Panc1 (cell line): Measurements from ENCODE around the gene CST5.

ENCODE experiments used
- CTCF ChIP-seq: fragments of 450-650 bp; IDR thresholded peaks from 2 replicates; pipeline ENCODE4 v1.5.1; 2017; ENCODE audit warnings: mild to moderate bottlenecking
- POLR2AphosphoS5 ChIP-seq: IDR thresholded peaks from 2 replicates; pipeline ENCODE4 v1.6.1; 2012; ENCODE audit warnings: mild to moderate bottlenecking, low read depth, low read length, moderate library complexity
- REST ChIP-seq, 2 experiments: IDR thresholded peaks; 2 replicates each; pipeline ENCODE4 v1.6.1; 2011 to 2012; ENCODE audit warnings: low read depth in 2 of 2, control low read depth in 1 of 2, low read length in 1 of 2, mild to moderate bottlenecking in 1 of 2, moderate library complexity in 1 of 2; ENCODE audit not compliant: insufficient read depth in 1 of 2
- SIN3A ChIP-seq: IDR thresholded peaks from 2 replicates; pipeline ENCODE4 v1.6.1; 2012; ENCODE audit warnings: low read depth, mild to moderate bottlenecking, low read length, moderate library complexity, borderline replicate concordance; ENCODE audit not compliant: insufficient read depth

DNA sequence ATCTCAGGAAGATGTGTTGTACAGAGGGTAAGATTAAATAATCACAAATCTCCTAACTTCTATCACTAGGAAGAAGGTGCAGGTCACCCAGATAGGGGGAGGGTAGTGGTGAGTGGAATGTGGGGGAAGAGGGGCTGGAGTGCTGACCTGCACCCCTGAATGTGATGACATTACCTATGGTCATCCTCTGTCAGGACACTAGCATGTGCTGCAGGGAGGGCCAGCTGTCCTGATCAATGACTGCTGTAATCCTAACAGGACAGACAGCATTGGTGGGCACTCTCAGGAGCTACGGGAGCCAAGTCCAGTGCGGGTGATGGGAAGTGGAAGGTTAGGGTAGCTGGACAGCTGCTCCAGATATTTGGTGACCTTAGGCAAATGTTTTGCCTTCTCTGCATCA is 45.2 kb upstream of the CST5 start:
- no peak for TF ChIP-seq CTCF
- no peak for TF ChIP-seq SIN3A
- TF ChIP-seq POLR2AphosphoS5: no peak
- no peak for TF ChIP-seq REST (IDR thresholded peaks at IDR 0.05; ENCODE audit: insufficient read depth in 1 of 2, low read depth in 2 of 2, low read length in 1 of 2)
